GM10248 (cell line): ENCODE measurements around the gene TBL1XR1.
"Not testable (repeated sequence)": the region's sequence is repeated elsewhere in the genome, so short reads cannot be mapped to it uniquely, and the experiment has no call there.

Experiments used
- CTCF ChIA-PET: fragments of 300-600 bp; sonication (Branson Sonifier 250); formaldehyde crosslinking; extraction: SDS; loops from one replicate; lab custom pipeline; 2021; ENCODE audit warnings: antibody characterized with exemption; lab: Yijun Ruan, JAX
- POLR2A ChIA-PET: fragments of 350-650 bp; sonication (Branson Sonifier 250); formaldehyde crosslinking; extraction: SDS; loops from one replicate; lab custom pipeline; 2020; ENCODE audit warnings: antibody characterized with exemption; lab: Yijun Ruan, JAX
- DNase-seq: peaks from one replicate; pipeline ENCODE4 v3.0.0; 2012; ENCODE audit errors: extremely low spot score
- CTCF ChIP-seq: IDR thresholded peaks from 2 replicates; pipeline ENCODE4 v1.5.1; 2012; ENCODE audit warnings: mild to moderate bottlenecking, low read depth; ENCODE audit errors: extremely low read depth, missing control alignments, control extremely low read depth

TBL1XR1 gene

GRCh38 chr3:177146646-177147045 is 50.6 kb downstream of the TBL1XR1 start:
- no peak for TF ChIP-seq CTCF
- DNase-seq, result no peak
- CTCF ChIA-PET, result interaction anchor here (1.2 to 1.3 kb wide), 3 partner anchors 13 to 89 kb away, joined by 3 to 6 read pairs (median 3); no protein-coding TSS in a partner anchor
- POLR2A ChIA-PET, result no interaction called here

- ChIA-PET POLR2A (no interaction called here), CTCF (interaction anchor here (1.2 to 2.0 kb wide), 4 partner anchors 12 to 34 kb away, joined by 3 to 6 read pairs (median 4); no protein-coding TSS in a partner anchor)
- no peak for TF ChIP-seq CTCF
- no peak for DNase-seq
Observed at GRCh38 chr3:177145954-177146353, 51.3 kb downstream of the TBL1XR1 start.

DNA sequence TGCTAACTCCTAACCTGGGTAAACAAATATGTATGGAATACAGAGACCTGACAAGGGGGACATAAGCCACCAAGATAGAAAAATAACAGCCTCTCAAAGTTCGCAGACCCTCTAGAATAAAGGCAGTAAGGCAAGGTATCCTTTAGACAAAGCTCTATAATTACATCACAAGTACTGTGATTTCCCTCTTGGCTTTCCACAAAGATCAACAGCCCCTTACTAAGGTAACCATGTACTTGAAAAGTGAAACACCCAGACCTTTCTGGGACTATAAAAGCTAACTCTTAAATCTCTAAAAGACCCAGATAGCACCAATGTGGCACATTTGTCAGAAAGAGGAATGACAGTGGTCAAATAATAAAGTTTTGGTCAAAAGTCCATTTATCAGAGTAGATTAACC is 51.9 kb downstream of the TBL1XR1 start:
- ChIA-PET POLR2A (no interaction called here), CTCF (interaction anchor here (0.8 to 2.0 kb wide), 5 partner anchors 10 to 42 kb away, joined by 3 to 6 read pairs (median 4); no protein-coding TSS in a partner anchor)
- DNase-seq, result no peak
- TF ChIP-seq CTCF, result no peak

DNA sequence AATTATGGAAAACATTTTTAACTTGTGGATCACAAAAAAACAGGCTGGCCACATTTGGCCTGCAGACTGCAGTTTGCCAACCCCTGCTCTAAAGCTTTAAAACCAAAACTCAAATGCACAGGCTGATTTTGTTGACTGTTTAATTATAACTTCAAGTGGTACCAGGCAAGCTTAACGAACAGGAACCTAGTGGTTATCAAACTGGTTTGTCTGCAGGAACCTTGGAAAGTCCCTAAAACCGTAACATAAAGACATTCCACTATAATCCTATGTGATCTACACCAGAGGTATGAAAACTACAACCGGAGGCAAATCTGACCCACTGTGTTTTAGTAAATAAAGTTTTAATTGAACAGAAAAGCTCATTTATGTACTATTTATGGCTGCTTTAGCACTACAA is 52.4 kb downstream of the TBL1XR1 start:
- no peak for TF ChIP-seq CTCF
- ChIA-PET CTCF (interaction anchor here (0.8 to 2.0 kb wide), 4 partner anchors 11 to 41 kb away, joined by 3 to 4 read pairs (median 4); no protein-coding TSS in a partner anchor), POLR2A (no interaction called here)
- peak; percentile 60 for DNase-seq

GRCh38 chr3:177141899-177142646 is 55.2 kb downstream of the TBL1XR1 start:
- DNase-seq, result no peak
- no peak for TF ChIP-seq CTCF
- CTCF ChIA-PET, result interaction anchor here (1.2 kb wide), 1 partner anchor 14 kb away, joined by 3 read pairs; no protein-coding TSS in a partner anchor
- POLR2A ChIA-PET, result no interaction called here

DNA sequence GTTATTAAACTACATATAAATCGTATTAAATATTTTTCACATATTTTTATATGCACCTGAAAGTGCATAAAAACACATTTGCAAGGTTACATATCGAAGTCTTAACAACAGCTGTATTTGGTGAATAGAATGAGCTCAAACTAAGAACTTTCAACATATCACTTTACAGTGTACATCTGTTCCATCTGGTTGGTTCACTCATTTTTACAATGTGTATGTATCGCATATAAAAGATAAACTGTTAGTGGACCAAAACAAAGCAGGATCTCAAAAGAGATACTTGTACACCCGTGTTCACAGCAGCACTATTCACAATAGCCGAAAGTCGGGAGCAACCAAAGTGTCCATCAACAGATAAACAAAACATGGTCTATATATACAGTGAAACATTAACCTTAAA is 55.8 kb downstream of the TBL1XR1 start:
- CTCF ChIA-PET, result interaction anchor here (1.2 kb wide), 1 partner anchor 13 kb away, joined by 3 read pairs; no protein-coding TSS in a partner anchor
- no peak for TF ChIP-seq CTCF
- POLR2A ChIA-PET, result no interaction called here
- no peak for DNase-seq

- CTCF ChIA-PET, result interaction anchor here (1.4 kb wide), 1 partner anchor 21 kb away, joined by 4 read pairs; no protein-coding TSS in a partner anchor
- POLR2A ChIA-PET, DNase-seq: not testable (repeated sequence)
Observed at GRCh38 chr3:177139220-177139619, 58.1 kb downstream of the TBL1XR1 start.
